Keratinocyte (primary cell): Measurements from ENCODE around the gene IFT122. TPM values are rescaled to one million over a fixed set of nuclear protein-coding genes. Genes with fewer than 3 reads are reported as not detected.

Experiments
- DNase-seq: peaks from one replicate; pipeline ENCODE4 v3.0.0-alpha.2; 2011; ENCODE audit warnings: low read depth, missing footprints, low spot score
- FAIRE-seq: peaks from 2 replicates; lab custom pipeline; 2011; peaks lifted over from hg19 to GRCh38; lab: Jason Lieb, UNC
- H2AFZ ChIP-seq: 2 replicates; pipeline ENCODE4 v1.6.0; 2012; ENCODE audit warnings: low read length, control low read depth, inconsistent platforms; ENCODE audit not compliant: control insufficient read depth
- H3K27ac ChIP-seq: 2 replicates; pipeline ENCODE4 v1.5.1; 2011; ENCODE audit warnings: low read length; ENCODE audit not compliant: control insufficient read depth, insufficient read depth
- H3K27me3 ChIP-seq: 3 replicates; pipeline ENCODE4 v1.6.0; 2011; ENCODE audit warnings: low read length; ENCODE audit not compliant: control insufficient read depth, insufficient read depth; ENCODE audit errors: extremely low read depth
- H3K36me3 ChIP-seq, 2 experiments: 2 replicates in 1 of 2; 3 replicates in 1 of 2; pipeline ENCODE4 v1.5.1; 2011; ENCODE audit warnings: low read length in 2 of 2, mild to moderate bottlenecking in 1 of 2; ENCODE audit not compliant: control insufficient read depth in 2 of 2, insufficient read depth in 2 of 2; ENCODE audit errors: extremely low read depth in 1 of 2
- H3K4me1 ChIP-seq: 3 replicates; pipeline ENCODE4 v1.5.1; 2011; ENCODE audit warnings: low read length; ENCODE audit not compliant: control insufficient read depth, insufficient read depth; ENCODE audit errors: extremely low read depth
- H3K4me2 ChIP-seq: 3 replicates; pipeline ENCODE4 v1.6.0; 2011; ENCODE audit warnings: low read depth, low read length; ENCODE audit not compliant: control insufficient read depth, insufficient read depth; ENCODE audit errors: extremely low read depth
- H3K4me3 ChIP-seq, 3 experiments: fragments of 200-600 bp in 1 of 3; sonication (generic) in 1 of 3; 2 replicates in 2 of 3; 3 replicates in 1 of 3; pipeline ENCODE4 v1.5.1; 2011 to 2016; ENCODE audit warnings: low read length in 3 of 3, mild to moderate bottlenecking in 3 of 3, control low read depth in 2 of 3, inconsistent platforms in 1 of 3, low read depth in 1 of 3, mixed read lengths in 1 of 3, mixed run types in 1 of 3, moderate library complexity in 1 of 3; ENCODE audit not compliant: control insufficient read depth in 2 of 3, insufficient read depth in 2 of 3; ENCODE audit errors: extremely low read depth in 1 of 3
- H3K79me2 ChIP-seq: 2 replicates; pipeline ENCODE4 v1.6.0; 2012; ENCODE audit warnings: low read length; ENCODE audit not compliant: control insufficient read depth, insufficient read depth
- H3K9ac ChIP-seq: 3 replicates; pipeline ENCODE4 v1.6.0; 2011; ENCODE audit warnings: low read length; ENCODE audit not compliant: control insufficient read depth, insufficient read depth; ENCODE audit errors: extremely low read depth
- H3K9me1 ChIP-seq: 3 replicates; pipeline ENCODE4 v1.6.0; 2011; ENCODE audit warnings: low read length; ENCODE audit not compliant: control insufficient read depth, insufficient read depth; ENCODE audit errors: extremely low read depth
- H3K9me3 ChIP-seq: 2 replicates; pipeline ENCODE4 v1.5.1; 2012; ENCODE audit warnings: low read depth, low read length; ENCODE audit not compliant: control insufficient read depth
- H4K20me1 ChIP-seq: 3 replicates; pipeline ENCODE4 v1.6.0; 2011; ENCODE audit warnings: low read length; ENCODE audit not compliant: control insufficient read depth, insufficient read depth; ENCODE audit errors: extremely low read depth
- CTCF ChIP-seq, 3 experiments: IDR thresholded peaks in 1 of 3; conservative IDR thresholded peaks in 1 of 3; optimal IDR thresholded peaks in 1 of 3; 2 replicates in 2 of 3; 3 replicates in 1 of 3; pipeline versions ENCODE3 to v1.5.1; 2011; ENCODE audit warnings: low read length in 3 of 3, mild to moderate bottlenecking in 3 of 3, moderate library complexity in 2 of 3, control low read depth in 1 of 3, inconsistent platforms in 1 of 3; ENCODE audit not compliant: insufficient read depth in 2 of 3; ENCODE audit errors: extremely low read depth in 1 of 3
- EZH2 ChIP-seq: IDR thresholded peaks from one replicate; pipeline ENCODE4 v1.6.1; 2012; ENCODE audit warnings: inconsistent platforms, mild to moderate bottlenecking, low read length, moderate library complexity
- dilution Hi-C: fragments of 300-500 bp; cut with MboI; formaldehyde crosslinking; loops from one replicate; pipeline ENCODE4 v1.7.0; 2020; ENCODE audit warnings: low sequenced_read_pairs; ENCODE audit not compliant: extremely low pct_ligation_motif_present
- polyA plus RNA-seq, 5 experiments: library from polyadenylated mRNA; depleted of rRNA in 3 of 5; stranded (reverse) in 3 of 5; stranded (forward) in 1 of 5; unstranded in 1 of 5; fragments of >200 nt; gene quantifications; 1 replicate in 1 of 5; 2 replicates in 3 of 5; 3 replicates in 1 of 5; pipeline versions ENCODE4 v1.2.1 to v1.2.3, GENCODE V29; 2011 to 2012; ENCODE audit warnings: missing spikeins in 2 of 5, low read depth in 1 of 5, low replicate concordance in 1 of 5

The IFT122 gene
- polyA plus RNA-seq, 1 donor (not counting 4 experiments of a cell fraction or from before 2014, with no cell fraction given) = 7.1 TPM

GRCh38 chr3:129463094-129463493 is 23.1 kb downstream of the IFT122 start:
- Histone ChIP-seq H3K9me1 (no peaks in the 10 kb centered on the region), H3K4me3 (no peak overlapping the region), H2AFZ (no peak overlapping the region), H3K4me1 (no peaks in the 10 kb centered on the region), H3K4me2 (no peak overlapping the region), H3K9me3 (no peaks in the 10 kb centered on the region), H3K79me2 (no peaks in the 10 kb centered on the region), H3K36me3 (peaks cover 0 to 3% of the 10 kb centered on the region in 2 experiments), H3K27me3 (no peaks in the 10 kb centered on the region), H4K20me1 (no peaks in the 10 kb centered on the region), H3K27ac (no peak overlapping the region), H3K9ac (no peak overlapping the region)
- FAIRE-seq = no peak
- no peak for DNase-seq
- TF ChIP-seq CTCF (optimal IDR thresholded peaks at IDR 0.05 in 1 of 3, IDR thresholded peaks at IDR 0.05 in 1 of 3, conservative IDR thresholded peaks at IDR 0.05 in 1 of 3; ENCODE audit: extremely low read depth in 1 of 3, insufficient read depth in 2 of 3, low read length in 3 of 3) (no peak), EZH2 (no peak)
- dilution Hi-C loops = no loop called here

GRCh38 chr3:129463716-129464115 is 23.7 kb downstream of the IFT122 start:
- Histone ChIP-seq H2AFZ (no peak overlapping the region), H3K27ac (no peak overlapping the region), H4K20me1 (no peaks in the 10 kb centered on the region), H3K9me3 (no peaks in the 10 kb centered on the region), H3K79me2 (no peaks in the 10 kb centered on the region), H3K9me1 (no peaks in the 10 kb centered on the region), H3K4me3 (no peak overlapping the region), H3K27me3 (no peaks in the 10 kb centered on the region), H3K4me2 (no peak overlapping the region), H3K9ac (no peak overlapping the region), H3K4me1 (no peaks in the 10 kb centered on the region), H3K36me3 (peaks cover 0 to 3% of the 10 kb centered on the region in 2 experiments)
- dilution Hi-C loops = no loop called here
- no peak for FAIRE-seq
- TF ChIP-seq CTCF (optimal IDR thresholded peaks at IDR 0.05 in 1 of 3, IDR thresholded peaks at IDR 0.05 in 1 of 3, conservative IDR thresholded peaks at IDR 0.05 in 1 of 3; ENCODE audit: extremely low read depth in 1 of 3, insufficient read depth in 2 of 3, low read length in 3 of 3) = no peak
- TF ChIP-seq EZH2 = no peak
- no peak for DNase-seq
